ENCODE data around the gene TMEM183A.
A peak's percentile ranks its signal among the peaks of the same experiment; 100 is the strongest.

GRCh38 chr1:202968895-202969295 is 38.3 kb upstream of the TMEM183A start:
- peak; percentile 50 for TF ChIP-seq CTCF (IDR thresholded peaks at IDR 0.05; ENCODE audit: insufficient read depth, low read length, poor library complexity, severe bottlenecking)
- no peak for TF ChIP-seq EZH2phosphoT487 (conservative IDR thresholded peaks at IDR 0.05; ENCODE audit: low read length)
